Thyroid gland (tissue), 4 donors: Measurements from ENCODE around the gene CLMP.

Source experiments
- POLR2A ChIP-seq, 2 donors: fragments of 450-650 bp; IDR thresholded peaks; one replicate each; pipeline ENCODE4 v1.6.1; 2017; ENCODE audit warnings: antibody characterized with exemption in 2 of 2, mild to moderate bottlenecking in 2 of 2, moderate library complexity in 1 of 2
- TF ChIP-seq, protein P1 (sequence below), 6 experiments: fragments of 200-600 bp in 3 of 6; fragments of 450-650 bp in 3 of 6; sonication (generic) in 3 of 6; IDR thresholded peaks; one replicate each; pipeline ENCODE4 v1.5.1; 2016 to 2019; ENCODE audit warnings: antibody characterized with exemption in 6 of 6, mild to moderate bottlenecking in 2 of 6, inconsistent platforms in 1 of 6, moderate library complexity in 1 of 6

DNA sequence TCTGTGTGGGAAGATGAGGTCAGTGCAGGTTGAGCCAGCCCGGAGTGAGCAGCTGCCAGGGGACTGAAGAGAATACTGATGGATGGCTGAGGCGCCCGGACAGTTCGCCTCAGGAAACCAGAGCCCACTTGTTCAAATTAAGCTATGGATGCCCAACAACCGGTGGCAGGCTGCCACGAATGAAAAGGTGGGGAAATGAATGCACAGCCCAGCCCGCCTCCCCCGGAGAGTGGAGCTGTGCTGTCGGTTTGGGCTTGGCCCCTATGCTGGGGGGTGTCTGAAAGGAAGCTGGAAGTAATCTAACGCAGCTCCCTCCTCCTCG lies 155.0 kb downstream of the CLMP start:
- TF ChIP-seq, protein P1, sequence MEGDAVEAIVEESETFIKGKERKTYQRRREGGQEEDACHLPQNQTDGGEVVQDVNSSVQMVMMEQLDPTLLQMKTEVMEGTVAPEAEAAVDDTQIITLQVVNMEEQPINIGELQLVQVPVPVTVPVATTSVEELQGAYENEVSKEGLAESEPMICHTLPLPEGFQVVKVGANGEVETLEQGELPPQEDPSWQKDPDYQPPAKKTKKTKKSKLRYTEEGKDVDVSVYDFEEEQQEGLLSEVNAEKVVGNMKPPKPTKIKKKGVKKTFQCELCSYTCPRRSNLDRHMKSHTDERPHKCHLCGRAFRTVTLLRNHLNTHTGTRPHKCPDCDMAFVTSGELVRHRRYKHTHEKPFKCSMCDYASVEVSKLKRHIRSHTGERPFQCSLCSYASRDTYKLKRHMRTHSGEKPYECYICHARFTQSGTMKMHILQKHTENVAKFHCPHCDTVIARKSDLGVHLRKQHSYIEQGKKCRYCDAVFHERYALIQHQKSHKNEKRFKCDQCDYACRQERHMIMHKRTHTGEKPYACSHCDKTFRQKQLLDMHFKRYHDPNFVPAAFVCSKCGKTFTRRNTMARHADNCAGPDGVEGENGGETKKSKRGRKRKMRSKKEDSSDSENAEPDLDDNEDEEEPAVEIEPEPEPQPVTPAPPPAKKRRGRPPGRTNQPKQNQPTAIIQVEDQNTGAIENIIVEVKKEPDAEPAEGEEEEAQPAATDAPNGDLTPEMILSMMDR (IDR thresholded peaks at IDR 0.05) = no peak
- TF ChIP-seq POLR2A (IDR thresholded peaks at IDR 0.05) = no peak
